ENCODE data around the gene API5.
"Not testable (repeated sequence)": the region's sequence is repeated elsewhere in the genome, so short reads cannot be mapped to it uniquely, and the experiment has no call there.

Gene API5

DNA sequence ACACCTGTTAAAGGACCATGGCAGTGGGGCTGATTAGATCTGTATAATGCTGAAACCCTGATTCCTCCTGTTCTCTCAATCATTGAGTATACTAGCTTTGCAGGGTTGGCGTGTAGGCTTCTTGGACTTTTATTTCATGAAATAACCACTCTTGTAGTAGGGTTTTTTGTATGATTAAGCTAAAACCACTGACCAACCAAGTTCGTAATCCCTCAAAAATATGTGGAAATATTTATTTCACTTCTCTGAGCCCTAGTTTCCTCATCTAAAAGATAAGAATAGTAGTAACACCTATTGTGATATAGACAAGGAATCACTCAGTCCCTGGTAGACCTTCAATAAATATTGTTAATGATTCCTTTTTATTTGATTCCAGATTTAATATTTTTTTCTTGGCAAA is 4.2 kb downstream of the API5 start:
- TF ChIP-seq, protein P1, sequence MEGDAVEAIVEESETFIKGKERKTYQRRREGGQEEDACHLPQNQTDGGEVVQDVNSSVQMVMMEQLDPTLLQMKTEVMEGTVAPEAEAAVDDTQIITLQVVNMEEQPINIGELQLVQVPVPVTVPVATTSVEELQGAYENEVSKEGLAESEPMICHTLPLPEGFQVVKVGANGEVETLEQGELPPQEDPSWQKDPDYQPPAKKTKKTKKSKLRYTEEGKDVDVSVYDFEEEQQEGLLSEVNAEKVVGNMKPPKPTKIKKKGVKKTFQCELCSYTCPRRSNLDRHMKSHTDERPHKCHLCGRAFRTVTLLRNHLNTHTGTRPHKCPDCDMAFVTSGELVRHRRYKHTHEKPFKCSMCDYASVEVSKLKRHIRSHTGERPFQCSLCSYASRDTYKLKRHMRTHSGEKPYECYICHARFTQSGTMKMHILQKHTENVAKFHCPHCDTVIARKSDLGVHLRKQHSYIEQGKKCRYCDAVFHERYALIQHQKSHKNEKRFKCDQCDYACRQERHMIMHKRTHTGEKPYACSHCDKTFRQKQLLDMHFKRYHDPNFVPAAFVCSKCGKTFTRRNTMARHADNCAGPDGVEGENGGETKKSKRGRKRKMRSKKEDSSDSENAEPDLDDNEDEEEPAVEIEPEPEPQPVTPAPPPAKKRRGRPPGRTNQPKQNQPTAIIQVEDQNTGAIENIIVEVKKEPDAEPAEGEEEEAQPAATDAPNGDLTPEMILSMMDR (IDR thresholded peaks at IDR 0.05) = no peak
- H3K4me1 ChIP-seq (ENCODE audit: control insufficient read depth in 1 of 2, insufficient read depth in 1 of 2, low read depth in 1 of 2, low read length in 1 of 2) = peaks cover 12 to 17% of the 10 kb centered on the region in 2 experiments
- no peak overlapping the region for H3K27ac ChIP-seq
- H3K36me3 ChIP-seq = peaks cover 14% of the 10 kb centered on the region
- H3K4me3 ChIP-seq (ENCODE audit: low read depth in 1 of 2, low read length in 1 of 2) = no peak overlapping the region
- H3K27me3 ChIP-seq = no peaks in the 10 kb centered on the region
- H3K9me3 ChIP-seq = no peaks in the 10 kb centered on the region

DNA sequence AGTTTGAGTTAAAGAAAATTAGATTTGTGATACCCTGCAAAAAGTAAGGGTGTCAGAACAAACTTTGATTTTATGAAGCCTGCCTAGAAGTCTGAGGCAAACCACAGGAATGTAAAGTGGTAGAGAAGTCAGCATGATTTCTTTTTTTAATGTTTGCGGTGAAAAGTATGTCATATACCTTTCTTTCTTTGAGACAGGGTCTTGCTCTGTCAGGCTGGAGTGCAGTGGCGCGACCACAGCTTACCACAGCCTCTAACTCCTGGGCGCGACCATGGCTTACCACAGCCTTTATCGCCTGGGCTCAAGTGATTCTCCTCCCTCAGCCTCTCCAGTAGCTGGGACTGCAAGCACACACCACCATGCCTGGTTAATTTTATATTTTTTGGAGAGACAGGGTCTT is 4.7 kb downstream of the API5 start:
- no peaks in the 10 kb centered on the region for H3K9me3 ChIP-seq
- H3K36me3 ChIP-seq = peaks cover 19% of the 10 kb centered on the region
- H3K4me3 ChIP-seq (ENCODE audit: low read depth in 1 of 2, low read length in 1 of 2) = no peak overlapping the region
- no peaks in the 10 kb centered on the region for H3K27me3 ChIP-seq
- H3K4me1 ChIP-seq (ENCODE audit: control insufficient read depth in 1 of 2, insufficient read depth in 1 of 2, low read depth in 1 of 2, low read length in 1 of 2) = peaks cover 9 to 15% of the 10 kb centered on the region in 2 experiments
- H3K27ac ChIP-seq = no peak overlapping the region
- TF ChIP-seq, protein P1 (IDR thresholded peaks at IDR 0.05) = no peak

DNA sequence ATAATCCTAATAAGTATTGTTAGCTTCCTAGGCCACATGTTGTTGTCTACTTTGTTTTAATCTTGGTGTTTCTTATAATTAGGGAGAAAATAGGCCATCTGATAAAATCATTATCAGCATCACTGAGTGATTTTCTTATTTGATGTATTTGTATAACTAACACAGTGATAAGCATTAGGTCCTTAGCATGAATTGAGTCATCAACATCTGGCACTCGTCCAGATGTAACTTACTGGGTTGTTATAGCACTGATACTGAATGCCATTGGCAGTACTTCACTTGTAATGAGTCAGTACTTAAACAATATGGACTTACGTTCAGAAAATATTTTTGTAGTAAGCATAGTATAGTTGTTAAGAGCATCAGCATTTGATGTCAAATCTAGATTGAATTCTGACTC is 16.2 kb downstream of the API5 start:
- no peak overlapping the region for H3K27ac ChIP-seq
- TF ChIP-seq, protein P1 (IDR thresholded peaks at IDR 0.05) = no peak
- no peaks in the 10 kb centered on the region for H3K4me1 ChIP-seq (ENCODE audit: control insufficient read depth in 1 of 2, insufficient read depth in 1 of 2, low read depth in 1 of 2, low read length in 1 of 2)
- no peak overlapping the region for H3K4me3 ChIP-seq (ENCODE audit: low read depth in 1 of 2, low read length in 1 of 2)
- H3K27me3 ChIP-seq = no peaks in the 10 kb centered on the region
- H3K36me3 ChIP-seq = peaks cover 99% of the 10 kb centered on the region
- no peaks in the 10 kb centered on the region for H3K9me3 ChIP-seq

DNA sequence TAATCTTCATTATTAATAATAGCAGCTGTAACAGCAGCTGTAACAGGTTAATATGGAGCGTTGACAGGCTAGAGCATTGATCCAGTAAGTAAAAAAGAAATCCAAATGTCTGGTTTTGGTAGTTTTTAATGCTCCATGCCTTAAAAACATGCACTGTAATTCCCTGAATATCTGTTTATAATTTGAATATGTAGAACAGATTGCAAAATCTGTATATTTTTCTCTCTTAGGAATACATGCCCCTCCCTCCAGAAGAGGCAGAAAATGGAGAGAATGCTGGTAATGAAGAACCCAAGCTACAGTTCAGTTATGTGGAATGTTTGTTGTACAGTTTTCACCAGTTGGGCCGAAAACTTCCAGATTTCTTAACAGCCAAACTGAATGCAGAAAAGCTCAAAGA is 16.7 kb downstream of the API5 start:
- H3K36me3 ChIP-seq = peaks cover 99% of the 10 kb centered on the region
- H3K4me1 ChIP-seq (ENCODE audit: control insufficient read depth in 1 of 2, insufficient read depth in 1 of 2, low read depth in 1 of 2, low read length in 1 of 2) = no peaks in the 10 kb centered on the region
- H3K27me3 ChIP-seq = no peaks in the 10 kb centered on the region
- no peak overlapping the region for H3K4me3 ChIP-seq (ENCODE audit: low read depth in 1 of 2, low read length in 1 of 2)
- TF ChIP-seq, protein P1 (IDR thresholded peaks at IDR 0.05) = no peak
- H3K9me3 ChIP-seq = no peaks in the 10 kb centered on the region
- H3K27ac ChIP-seq = no peak overlapping the region

DNA sequence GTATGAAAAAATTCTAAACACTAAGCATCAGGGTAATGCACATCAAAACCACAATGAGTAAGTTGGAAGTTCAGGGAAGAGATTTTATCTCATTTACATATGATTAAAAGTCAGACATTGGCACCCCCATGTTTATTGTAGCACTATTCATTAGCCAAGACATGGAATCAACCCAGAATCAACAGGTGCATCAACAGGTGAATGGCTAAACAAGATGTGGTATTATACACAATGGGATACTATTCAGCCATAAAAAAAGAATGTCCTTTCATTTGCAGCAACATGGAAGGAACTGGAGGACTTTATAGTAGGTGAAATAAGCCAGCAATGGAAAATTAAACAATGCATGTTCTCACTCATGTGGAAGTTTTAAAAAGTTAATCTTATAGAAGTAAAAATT is 29.4 kb downstream of the API5 start:
- Histone ChIP-seq H3K4me3 (ENCODE audit: low read depth in 1 of 2, low read length in 1 of 2) (no peak overlapping the region), H3K4me1 (ENCODE audit: control insufficient read depth in 1 of 2, insufficient read depth in 1 of 2, low read depth in 1 of 2, low read length in 1 of 2) (no peaks in the 10 kb centered on the region), H3K27me3 (no peaks in the 10 kb centered on the region), H3K9me3 (no peaks in the 10 kb centered on the region), H3K27ac (no peak overlapping the region), H3K36me3 (peaks cover 43% of the 10 kb centered on the region)
- TF ChIP-seq, protein P1 (IDR thresholded peaks at IDR 0.05) = no peak

DNA sequence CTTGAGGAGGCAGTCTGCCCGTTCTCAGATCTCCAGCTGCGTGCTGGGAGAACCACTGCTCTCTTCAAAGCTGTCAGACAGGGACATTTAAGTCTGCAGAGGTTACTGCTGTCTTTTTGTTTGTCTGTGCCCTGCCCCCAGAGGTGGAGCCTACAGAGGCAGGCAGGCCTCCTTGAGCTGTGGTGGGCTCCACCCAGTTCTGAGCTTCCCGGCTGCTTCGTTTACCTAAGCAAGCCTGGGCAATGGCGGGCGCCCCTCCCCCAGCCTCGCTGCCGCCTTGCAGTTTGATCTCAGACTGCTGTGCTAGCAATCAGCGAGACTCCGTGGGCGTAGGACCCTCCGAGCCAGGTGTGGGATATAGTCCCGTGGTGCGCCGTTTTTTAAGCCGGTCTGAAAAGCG is 39.6 kb downstream of the API5 start:
- H3K4me3 ChIP-seq (ENCODE audit: low read depth in 1 of 2, low read length in 1 of 2); H3K4me1 ChIP-seq (ENCODE audit: control insufficient read depth in 1 of 2, insufficient read depth in 1 of 2, low read depth in 1 of 2, low read length in 1 of 2); H3K27me3 ChIP-seq; H3K36me3 ChIP-seq; H3K27ac ChIP-seq; H3K9me3 ChIP-seq: not testable (repeated sequence)
